Thyroid gland (tissue), 4 donors: Measurements from ENCODE around the gene OR8I2.

Experiments
- POLR2A ChIP-seq, 2 donors: fragments of 450-650 bp; IDR thresholded peaks; one replicate each; pipeline ENCODE4 v1.6.1; 2017; ENCODE audit warnings: antibody characterized with exemption in 2 of 2, mild to moderate bottlenecking in 2 of 2, moderate library complexity in 1 of 2
- TF ChIP-seq, protein P1 (sequence below), 6 experiments: fragments of 200-600 bp in 3 of 6; fragments of 450-650 bp in 3 of 6; sonication (generic) in 3 of 6; IDR thresholded peaks; one replicate each; pipeline ENCODE4 v1.5.1; 2016 to 2019; ENCODE audit warnings: antibody characterized with exemption in 6 of 6, mild to moderate bottlenecking in 2 of 6, inconsistent platforms in 1 of 6, moderate library complexity in 1 of 6

- TF ChIP-seq, protein P1, sequence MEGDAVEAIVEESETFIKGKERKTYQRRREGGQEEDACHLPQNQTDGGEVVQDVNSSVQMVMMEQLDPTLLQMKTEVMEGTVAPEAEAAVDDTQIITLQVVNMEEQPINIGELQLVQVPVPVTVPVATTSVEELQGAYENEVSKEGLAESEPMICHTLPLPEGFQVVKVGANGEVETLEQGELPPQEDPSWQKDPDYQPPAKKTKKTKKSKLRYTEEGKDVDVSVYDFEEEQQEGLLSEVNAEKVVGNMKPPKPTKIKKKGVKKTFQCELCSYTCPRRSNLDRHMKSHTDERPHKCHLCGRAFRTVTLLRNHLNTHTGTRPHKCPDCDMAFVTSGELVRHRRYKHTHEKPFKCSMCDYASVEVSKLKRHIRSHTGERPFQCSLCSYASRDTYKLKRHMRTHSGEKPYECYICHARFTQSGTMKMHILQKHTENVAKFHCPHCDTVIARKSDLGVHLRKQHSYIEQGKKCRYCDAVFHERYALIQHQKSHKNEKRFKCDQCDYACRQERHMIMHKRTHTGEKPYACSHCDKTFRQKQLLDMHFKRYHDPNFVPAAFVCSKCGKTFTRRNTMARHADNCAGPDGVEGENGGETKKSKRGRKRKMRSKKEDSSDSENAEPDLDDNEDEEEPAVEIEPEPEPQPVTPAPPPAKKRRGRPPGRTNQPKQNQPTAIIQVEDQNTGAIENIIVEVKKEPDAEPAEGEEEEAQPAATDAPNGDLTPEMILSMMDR (IDR thresholded peaks at IDR 0.05): no peak
- TF ChIP-seq POLR2A (IDR thresholded peaks at IDR 0.05): no peak
These were observed 3.4 kb upstream of the OR8I2 start for GRCh38 chr11:56089697-56090096.
